TTC549 (cell line): ENCODE data around the gene C4BPA.

Experiments used
- FAIRE-seq: peaks from 2 replicates; lab custom pipeline; 2012; peaks lifted over from hg19 to GRCh38; lab: Jason Lieb, UNC

C4BPA gene

GRCh38 chr1:207124389-207124788, 20.4 kb downstream of the C4BPA start:
- no peak for FAIRE-seq

DNA sequence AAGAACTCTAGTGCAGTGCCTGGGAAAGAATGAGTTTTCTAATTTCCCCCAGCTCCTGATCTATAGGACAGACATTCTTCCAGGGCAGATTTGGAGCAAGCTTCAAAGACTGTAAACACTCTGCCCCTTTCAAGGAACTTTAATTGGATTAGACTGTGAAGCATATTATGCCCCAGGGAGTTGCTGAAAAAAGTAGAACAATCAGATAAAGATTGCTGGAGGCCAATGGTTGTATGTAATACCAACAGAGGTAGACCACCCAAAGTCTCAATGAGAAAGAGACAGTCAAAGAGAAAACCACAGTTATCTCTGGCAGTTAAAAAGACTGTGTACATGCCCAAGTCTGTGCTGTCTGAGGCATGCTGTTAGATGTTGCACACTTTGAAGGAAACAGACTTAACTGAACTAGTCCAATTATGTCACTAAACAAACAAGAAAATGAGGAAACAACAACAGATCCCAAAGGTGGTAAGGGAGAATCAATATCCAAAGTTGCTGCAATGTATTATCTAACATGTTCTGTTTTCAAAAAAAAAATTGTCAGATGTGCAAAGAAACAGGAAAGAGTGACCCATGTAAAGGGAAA, 24.4 kb downstream of the C4BPA start:
- FAIRE-seq = no peak

GRCh38 chr1:207129053-207129452, 25.0 kb downstream of the C4BPA start:
- FAIRE-seq = peak; percentile 46

DNA sequence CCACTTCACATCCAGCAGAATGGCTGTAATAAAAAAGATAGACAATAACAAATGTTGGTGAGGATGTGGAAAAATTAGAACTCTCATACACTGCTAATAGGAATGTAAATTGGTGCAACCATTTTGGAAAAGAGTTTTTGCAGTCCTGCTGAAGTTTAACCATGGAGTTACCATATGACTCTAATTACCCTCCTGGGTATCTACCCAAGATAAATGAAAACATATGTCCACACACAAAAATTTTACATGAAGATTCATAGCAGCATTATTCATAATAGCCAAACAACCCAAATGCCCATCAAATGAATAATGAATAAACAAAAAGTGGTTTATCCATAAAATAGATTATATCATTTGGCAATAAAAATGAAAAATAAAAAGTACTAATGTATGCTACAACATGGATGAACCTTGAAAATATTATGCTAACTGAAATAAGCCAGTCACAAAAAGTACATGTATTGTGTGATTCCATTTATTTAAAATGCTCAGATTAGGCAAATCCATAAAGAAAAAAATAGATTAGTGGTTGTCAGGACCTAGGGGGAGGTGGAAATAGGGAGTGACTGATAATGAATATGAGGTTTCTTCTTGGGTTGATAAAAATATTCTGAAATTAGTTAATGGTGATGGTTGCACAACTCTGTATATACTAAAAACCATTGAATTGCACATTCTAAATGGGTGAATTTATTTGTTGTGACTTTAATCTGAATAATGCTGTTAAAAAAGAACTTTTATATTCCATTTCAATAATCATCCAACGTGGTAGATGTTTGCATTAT, 26.4 kb downstream of the C4BPA start:
- no peak for FAIRE-seq

GRCh38 chr1:207131163-207131562, 27.1 kb downstream of the C4BPA start:
- no peak for FAIRE-seq

DNA sequence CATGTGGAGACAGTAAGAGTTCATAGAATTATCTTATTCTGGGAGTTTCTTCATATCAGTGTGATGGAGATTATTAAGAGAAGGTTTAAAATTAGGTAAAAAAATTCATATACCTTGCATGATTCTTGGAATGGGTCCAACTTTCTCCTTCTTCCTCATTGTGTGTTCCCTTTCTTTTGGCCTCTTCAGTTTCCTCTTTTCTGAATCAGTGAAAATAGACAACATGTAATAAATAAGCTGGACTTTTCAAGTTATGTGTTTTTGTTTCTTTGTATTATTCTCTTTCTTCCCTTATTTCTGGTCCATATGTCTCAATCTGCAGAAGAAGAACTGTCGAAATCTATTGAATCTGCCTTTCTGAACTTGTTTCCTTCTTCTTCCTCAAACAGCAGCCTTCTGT, 30.5 kb downstream of the C4BPA start:
- FAIRE-seq = no peak

DNA sequence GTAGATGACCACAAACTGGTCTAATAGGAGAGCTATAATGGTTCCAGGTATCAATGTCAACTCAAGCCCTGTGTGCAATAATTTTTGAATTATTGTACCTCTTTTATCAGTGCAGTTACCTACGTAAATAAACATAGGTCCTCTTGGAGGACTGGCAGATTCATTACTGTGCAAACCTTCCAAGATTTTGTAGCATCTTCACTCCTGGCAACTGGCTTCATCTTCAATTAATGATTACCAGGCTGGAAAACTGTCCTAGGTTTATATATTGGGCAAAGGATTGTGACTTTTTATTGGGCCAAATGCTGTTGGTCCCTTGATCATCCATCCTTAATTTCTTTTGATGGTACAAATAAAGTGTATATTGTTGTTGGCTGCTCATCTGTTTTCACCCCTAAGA, 35.6 kb downstream of the C4BPA start:
- no peak for FAIRE-seq

DNA sequence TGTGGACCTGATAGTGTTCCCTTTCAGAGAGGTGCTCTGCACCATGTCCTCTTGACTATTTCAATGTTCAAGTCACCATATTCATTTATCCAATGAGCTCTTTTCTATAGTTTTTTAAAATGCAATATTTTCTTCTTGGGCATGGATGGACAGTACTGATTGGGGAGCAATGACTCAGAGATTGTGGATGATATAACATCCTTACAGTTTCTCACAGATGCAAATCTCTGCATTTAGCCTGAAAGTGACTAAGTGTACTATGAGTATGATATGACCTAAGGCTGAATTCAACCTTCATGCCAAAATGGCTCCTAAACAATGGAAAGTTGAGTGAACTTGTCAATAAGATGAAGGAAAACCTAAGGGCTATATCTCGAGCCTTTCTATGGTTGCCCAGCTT, 36.5 kb downstream of the C4BPA start:
- FAIRE-seq = no peak

- FAIRE-seq = no peak
Measured at GRCh38 chr1:207145401-207146058, 41.5 kb downstream of the C4BPA start.

GRCh38 chr1:207151920-207152319, 47.9 kb downstream of the C4BPA start:
- FAIRE-seq = no peak

DNA sequence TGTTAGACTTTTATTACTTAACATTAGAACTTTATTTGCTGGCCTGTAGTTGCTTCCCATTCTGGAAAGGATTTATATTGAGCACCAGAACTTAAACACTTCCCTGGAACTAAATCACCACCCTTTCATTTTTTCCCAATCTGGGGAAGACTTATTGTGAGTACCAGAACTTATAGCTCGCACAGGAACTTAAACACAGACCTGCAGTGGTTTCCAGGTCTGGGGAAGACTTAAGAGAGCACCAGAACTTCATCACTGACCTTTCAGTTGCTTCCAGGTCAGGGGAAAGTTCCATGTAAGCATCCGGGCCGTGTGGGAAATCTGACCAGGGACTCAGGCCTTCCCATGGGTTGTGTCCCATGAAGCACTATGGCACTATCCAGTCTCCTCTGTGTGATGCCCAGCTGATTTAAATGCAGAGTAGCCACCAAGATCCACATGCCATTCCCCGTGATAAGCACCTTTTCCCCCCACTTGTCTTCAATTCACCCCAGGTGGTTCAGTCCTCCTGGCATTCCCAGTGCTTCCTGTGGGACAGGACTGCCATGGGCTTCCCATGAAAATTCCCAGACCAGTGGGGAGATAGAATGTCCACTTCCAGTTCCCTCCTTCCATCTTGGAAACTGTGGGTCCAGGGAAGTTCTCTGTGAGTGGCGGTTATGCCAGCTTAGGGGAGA, 48.9 kb downstream of the C4BPA start:
- no peak for FAIRE-seq

- FAIRE-seq = no peak
Measured at GRCh38 chr1:207155028-207155427, 51.0 kb downstream of the C4BPA start.

DNA sequence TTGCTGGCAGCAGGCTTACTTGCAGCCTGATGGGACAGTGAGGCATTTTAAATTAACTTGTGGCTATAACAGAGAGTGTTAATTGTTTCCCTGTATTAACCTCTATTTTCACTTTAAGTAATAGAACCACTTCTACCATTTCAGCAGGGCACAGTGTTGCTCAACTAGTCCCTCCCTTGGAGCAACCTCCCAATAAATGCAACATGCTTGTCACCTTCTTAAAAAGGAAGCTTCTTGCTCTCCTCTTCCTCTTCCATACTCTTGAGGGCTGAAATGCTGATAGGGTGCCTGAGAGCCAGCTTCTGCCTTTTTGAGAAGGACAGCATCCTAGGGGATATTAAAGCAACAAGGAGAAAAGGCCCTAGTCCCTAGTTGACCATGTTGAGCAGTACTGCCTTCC, 52.1 kb downstream of the C4BPA start:
- FAIRE-seq = no peak

DNA sequence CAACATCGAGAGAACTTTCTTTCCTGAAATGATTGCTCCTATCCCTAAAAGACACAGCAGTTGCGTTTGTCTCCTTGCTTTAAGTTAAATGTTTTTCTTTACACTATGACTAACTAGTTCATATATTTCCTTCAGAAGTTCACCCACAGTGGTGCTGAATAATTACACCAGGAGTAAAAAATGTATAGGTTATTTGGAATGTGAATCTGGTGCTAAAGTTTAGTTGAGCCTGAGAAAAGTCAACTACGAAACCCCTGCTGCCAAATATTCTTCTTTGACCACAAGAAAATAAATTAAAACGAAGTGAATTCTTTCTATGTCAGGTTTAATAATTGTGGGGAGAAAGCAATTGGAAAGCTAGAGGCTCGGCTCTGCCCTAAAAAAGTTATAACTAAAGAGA, 52.8 kb downstream of the C4BPA start:
- FAIRE-seq = no peak

GRCh38 chr1:207164086-207164485, 60.1 kb downstream of the C4BPA start:
- no peak for FAIRE-seq

DNA sequence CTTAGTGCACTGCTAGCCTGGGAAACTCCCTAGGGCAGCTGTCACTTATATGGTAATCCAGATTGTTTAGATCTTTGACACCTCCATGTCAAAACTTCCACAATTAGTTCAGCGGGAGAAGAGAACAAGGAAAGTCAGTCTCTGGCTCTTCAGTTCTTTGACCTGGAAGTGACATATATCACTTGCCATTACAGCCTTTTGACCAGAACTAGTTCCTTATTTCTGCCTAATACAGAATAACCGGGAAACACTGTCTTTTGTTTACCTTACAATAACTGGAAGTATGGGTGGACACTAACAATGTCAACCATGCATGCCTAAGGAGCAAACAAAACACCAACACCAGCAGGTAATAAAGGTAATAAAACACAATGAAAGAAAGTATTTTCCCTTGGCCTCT, 68.3 kb downstream of the C4BPA start:
- FAIRE-seq = no peak

- FAIRE-seq = no peak
Measured at GRCh38 chr1:207172885-207173284, 68.9 kb downstream of the C4BPA start.

- no peak for FAIRE-seq
Measured at GRCh38 chr1:207173396-207173795, 69.4 kb downstream of the C4BPA start.

DNA sequence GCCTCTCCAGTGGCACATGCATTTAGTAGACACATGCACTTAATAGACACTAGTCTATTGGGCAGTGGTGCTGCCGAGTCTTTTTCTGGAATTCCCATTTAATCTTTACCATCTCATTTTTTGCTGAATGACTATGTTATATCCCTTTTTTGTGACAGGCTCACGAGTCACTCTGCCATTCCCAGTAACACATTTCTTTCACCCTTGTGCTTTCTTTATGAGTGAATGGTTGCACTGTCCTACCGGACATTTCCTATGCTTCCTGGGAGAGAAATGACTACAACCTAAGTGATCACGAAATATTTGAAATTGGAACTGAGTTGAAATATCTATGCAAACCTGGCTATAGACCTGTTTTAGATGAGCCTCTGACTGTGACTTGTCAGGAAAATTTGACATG, 70.9 kb downstream of the C4BPA start:
- FAIRE-seq = no peak

- no peak for FAIRE-seq
Measured at GRCh38 chr1:207179036-207179435, 75.0 kb downstream of the C4BPA start.

GRCh38 chr1:207181847-207182246, 77.8 kb downstream of the C4BPA start:
- no peak for FAIRE-seq

- no peak for FAIRE-seq
Measured at GRCh38 chr1:207186503-207186902, 82.5 kb downstream of the C4BPA start.

DNA sequence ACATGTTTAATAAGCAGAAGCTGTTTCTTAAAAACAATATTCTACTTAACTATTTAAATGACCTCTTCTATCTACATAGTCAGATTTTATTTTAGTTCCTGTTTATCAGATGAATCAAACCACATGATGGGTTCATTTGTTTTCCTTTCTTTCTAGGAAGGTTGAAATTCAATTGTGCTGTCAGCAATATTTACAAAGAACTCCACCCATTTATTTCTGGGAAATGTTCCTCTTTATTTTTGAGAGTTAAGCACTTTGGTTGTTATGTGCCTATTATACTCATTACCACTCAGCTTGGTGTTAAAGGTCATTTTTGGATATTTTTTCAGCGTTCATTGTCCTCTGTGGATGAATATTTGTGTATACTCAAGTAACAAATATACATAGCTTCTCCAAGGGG, 84.9 kb downstream of the C4BPA start:
- FAIRE-seq = no peak
